Naive thymus-derived CD8-positive, alpha-beta T cell (primary cell): ENCODE measurements around the gene SRBD1. TPM values are rescaled to one million over a fixed set of nuclear protein-coding genes. Genes with fewer than 3 reads are reported as not detected.
A peak's percentile ranks its signal among the peaks of the same experiment; 100 is the strongest.

Experiments used
- ATAC-seq, 2 donors: fragments of 150-1000 bp; cut with Tn5 transposase in 1 of 2; sonication (Bioruptor Pico), chemical (Tn5 transposase) in 1 of 2; 1 replicate in 1 of 2; 2 replicates in 1 of 2; pipeline ENCODE4 v1.10.0; 2021; ENCODE audit warnings: mild to moderate bottlenecking in 2 of 2, moderate library complexity in 2 of 2
- POLR2A ChIA-PET: fragments of 350-600 bp; sonication (Branson Sonifier 250); formaldehyde crosslinking; loops from one replicate; lab custom pipeline; 2021; ENCODE audit warnings: antibody characterized with exemption; lab: Charles Lee
- DNase-seq, 10 donors: peaks; one replicate each; pipeline versions ENCODE4 v3.0.0 to v3.0.0-alpha.2; 2020 to 2022
- H3K27ac Mint-ChIP-seq, 10 donors: one replicate each; pipeline ENCODE4 v1.8.0; 2020 to 2022; ENCODE audit warnings: mild to moderate bottlenecking in 10 of 10, mixed read lengths in 10 of 10, moderate library complexity in 4 of 10, inconsistent platforms in 1 of 10
- H3K27me3 Mint-ChIP-seq, 5 donors: one replicate each; pipeline ENCODE4 v1.8.0; 2021 to 2022; ENCODE audit warnings: mixed read lengths in 5 of 5
- H3K36me3 Mint-ChIP-seq, 3 donors: one replicate each; pipeline ENCODE4 v1.8.0; 2020 to 2022; ENCODE audit warnings: mixed read lengths in 3 of 3, mild to moderate bottlenecking in 2 of 3, inconsistent platforms in 1 of 3
- H3K4me1 Mint-ChIP-seq, 4 donors: one replicate each; pipeline ENCODE4 v1.8.0; 2021 to 2022; ENCODE audit warnings: mixed read lengths in 4 of 4
- H3K4me3 Mint-ChIP-seq, 10 donors: one replicate each; pipeline ENCODE4 v1.8.0; 2020 to 2022; ENCODE audit warnings: mild to moderate bottlenecking in 10 of 10, mixed read lengths in 10 of 10, moderate library complexity in 6 of 10, inconsistent platforms in 1 of 10
- H3K9me3 Mint-ChIP-seq, 9 donors: one replicate each; pipeline ENCODE4 v1.8.0; 2020 to 2022; ENCODE audit warnings: mixed read lengths in 9 of 9, mild to moderate bottlenecking in 3 of 9, inconsistent platforms in 1 of 9, moderate library complexity in 1 of 9
- polyA plus RNA-seq, 3 donors: library from polyadenylated mRNA; unstranded; fragments of 300-500 nt; fragmentation: Illumina TruSeq; gene quantifications; one replicate each; pipeline ENCODE4 v1.2.3, GENCODE V29; 2021
- total RNA-seq, 8 experiments: library from RNA in 2 of 8; stranded (reverse) in 2 of 8; gene quantifications; one replicate each; pipeline ENCODE4 v1.2.3 and lab custom pipeline; 2021 to 2026

SRBD1 gene
- total and polyA plus RNA-seq, 5 experiments from 2014 or later = 13.2 to 26.3 (median 14.5) TPM

- POLR2A ChIA-PET = no interaction called here
- DNase-seq (no peak), ATAC-seq (no peak)
- no peaks in the 10 kb centered on the region for H3K9me3 Mint-ChIP-seq
- H3K27ac Mint-ChIP-seq = no peak overlapping the region
- no peaks in the 10 kb centered on the region for H3K4me1 Mint-ChIP-seq
- H3K4me3 Mint-ChIP-seq = no peak overlapping the region
- no peaks in the 10 kb centered on the region for H3K27me3 Mint-ChIP-seq
- peaks cover 20 to 72% (median 60%) of the 10 kb centered on the region in 3 donors for H3K36me3 Mint-ChIP-seq
Measured at GRCh38 chr2:45390861-45391260, 220.2 kb downstream of the SRBD1 start.

GRCh38 chr2:45390441-45390840, 220.6 kb downstream of the SRBD1 start:
- POLR2A ChIA-PET = no interaction called here
- DNase-seq (no peak), ATAC-seq (no peak)
- H3K4me3 Mint-ChIP-seq = no peak overlapping the region
- H3K4me1 Mint-ChIP-seq = no peaks in the 10 kb centered on the region
- no peaks in the 10 kb centered on the region for H3K27me3 Mint-ChIP-seq
- H3K36me3 Mint-ChIP-seq = peaks cover 20 to 71% (median 58%) of the 10 kb centered on the region in 3 donors
- H3K27ac Mint-ChIP-seq = no peak overlapping the region
- no peaks in the 10 kb centered on the region for H3K9me3 Mint-ChIP-seq

DNA sequence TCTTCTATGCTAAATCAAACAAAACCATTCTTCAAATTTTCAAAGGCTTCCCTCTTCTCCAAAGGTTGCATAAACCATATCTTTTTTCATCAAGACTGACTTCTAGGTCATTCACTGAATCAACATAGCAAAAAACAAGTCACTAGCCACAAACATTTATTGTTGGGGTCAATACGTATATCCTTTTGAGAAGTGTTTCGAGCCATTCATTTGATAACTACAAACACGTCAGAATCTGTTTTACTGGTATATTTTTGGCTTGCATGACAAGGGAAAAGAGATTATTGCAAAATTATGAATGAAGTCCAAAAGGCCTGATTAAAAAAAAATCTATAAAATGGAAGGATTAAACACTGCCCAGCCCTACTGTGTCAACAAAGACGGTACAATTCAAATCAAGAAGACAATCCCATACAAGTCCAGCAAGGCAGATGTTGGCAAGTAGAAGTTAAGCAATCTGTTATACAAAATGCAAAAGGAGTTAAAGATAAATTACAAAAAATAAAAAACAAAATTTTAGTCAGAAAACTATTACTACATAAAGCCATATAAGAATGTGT, 222.4 kb downstream of the SRBD1 start:
- POLR2A ChIA-PET = no interaction called here
- Mint-ChIP-seq H3K4me3 (no peak overlapping the region), H3K27me3 (no peaks in the 10 kb centered on the region), H3K4me1 (no peaks in the 10 kb centered on the region), H3K9me3 (no peaks in the 10 kb centered on the region), H3K36me3 (peaks cover 13 to 61% (median 57%) of the 10 kb centered on the region in 3 donors), H3K27ac (no peak overlapping the region)
- DNase-seq = no peak
- no peak for ATAC-seq

DNA sequence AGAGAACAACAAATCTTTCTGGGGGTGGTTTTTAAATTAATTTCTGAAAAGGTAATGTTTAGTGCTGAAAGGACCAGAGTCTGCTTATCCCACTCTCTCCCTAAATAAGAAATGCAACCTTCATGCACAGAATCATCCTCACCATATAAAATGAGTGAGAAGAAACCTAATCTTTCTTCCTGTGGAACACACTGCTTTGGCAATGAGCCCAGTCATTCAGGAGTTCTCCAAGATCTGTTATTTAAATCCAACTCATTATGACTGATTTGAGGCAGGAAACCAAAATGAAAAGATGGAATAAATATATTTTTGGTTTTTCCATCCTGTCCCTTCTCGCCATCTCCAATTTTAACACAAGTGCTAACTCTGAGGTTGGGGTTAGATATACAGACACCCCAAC, 228.3 kb downstream of the SRBD1 start:
- H3K27me3 Mint-ChIP-seq = no peaks in the 10 kb centered on the region
- peak overlapping the region in 1 of 10 donors; percentile 34 for H3K27ac Mint-ChIP-seq
- POLR2A ChIA-PET = no interaction called here
- H3K4me1 Mint-ChIP-seq = no peaks in the 10 kb centered on the region
- no peak overlapping the region for H3K4me3 Mint-ChIP-seq
- peaks cover 0 to 9% (median 5%) of the 10 kb centered on the region in 3 donors for H3K36me3 Mint-ChIP-seq
- no peaks in the 10 kb centered on the region for H3K9me3 Mint-ChIP-seq
- no peak for ATAC-seq
- no peak for DNase-seq

GRCh38 chr2:45380131-45380836, 230.8 kb downstream of the SRBD1 start:
- peaks cover 0 to 5% (median 5%) of the 10 kb centered on the region in 3 donors for H3K36me3 Mint-ChIP-seq
- DNase-seq (no peak), ATAC-seq (no peak)
- H3K27ac Mint-ChIP-seq = peak overlapping the region in 1 of 10 donors; percentile 39
- no peaks in the 10 kb centered on the region for H3K27me3 Mint-ChIP-seq
- POLR2A ChIA-PET = no interaction called here
- H3K4me3 Mint-ChIP-seq = no peak overlapping the region
- peaks cover 0 to 3% (median 0%) of the 10 kb centered on the region in 9 donors for H3K9me3 Mint-ChIP-seq
- no peaks in the 10 kb centered on the region for H3K4me1 Mint-ChIP-seq

- no peak for ATAC-seq
Measured at GRCh38 chr2:45379399-45380087, 231.5 kb downstream of the SRBD1 start.

DNA sequence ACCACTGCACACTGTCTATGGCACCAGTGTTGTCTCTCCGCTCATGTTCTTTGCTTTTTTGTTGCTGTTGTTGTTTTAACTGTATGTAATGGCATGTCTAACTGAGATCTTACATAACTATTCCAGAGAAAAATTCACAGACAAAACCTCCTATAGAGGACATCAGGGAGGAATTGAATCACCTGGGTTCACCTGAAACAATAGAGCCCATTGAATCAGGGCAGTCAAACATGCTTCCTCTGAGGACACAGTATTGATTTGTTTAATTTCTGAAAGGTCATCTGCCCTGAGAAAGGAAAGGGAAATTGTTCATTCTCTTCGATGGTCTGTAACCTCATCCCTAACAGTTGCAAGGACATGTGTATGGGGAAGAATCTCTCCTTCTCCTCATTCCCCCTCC, 237.5 kb downstream of the SRBD1 start:
- DNase-seq = no peak
- POLR2A ChIA-PET = no interaction called here
- H3K4me3 Mint-ChIP-seq = no peak overlapping the region
- peaks cover 0 to 13% (median 8%) of the 10 kb centered on the region in 3 donors for H3K36me3 Mint-ChIP-seq
- no peak overlapping the region for H3K27ac Mint-ChIP-seq
- ATAC-seq = no peak
- H3K9me3 Mint-ChIP-seq = peaks cover 0 to 10% (median 0%) of the 10 kb centered on the region in 9 donors
- H3K4me1 Mint-ChIP-seq = no peaks in the 10 kb centered on the region
- H3K27me3 Mint-ChIP-seq = peaks cover 0 to 1% (median 0%) of the 10 kb centered on the region in 5 donors

More at GRCh38 chr2:45379399-45380087, 231.5 kb downstream of the SRBD1 start:
- Mint-ChIP-seq H3K27ac (peak overlapping the region in 1 of 10 donors; percentile 39), H3K4me3 (no peak overlapping the region), H3K36me3 (peaks cover 0 to 9% (median 8%) of the 10 kb centered on the region in 3 donors), H3K4me1 (no peaks in the 10 kb centered on the region), H3K27me3 (no peaks in the 10 kb centered on the region), H3K9me3 (peaks cover 0 to 10% (median 0%) of the 10 kb centered on the region in 9 donors)
- POLR2A ChIA-PET = no interaction called here
- DNase-seq = no peak

- Mint-ChIP-seq H3K36me3 (peaks cover 0 to 8% (median 3%) of the 10 kb centered on the region in 3 donors), H3K9me3 (peaks cover 0 to 8% (median 0%) of the 10 kb centered on the region in 9 donors), H3K27ac (no peak overlapping the region), H3K27me3 (peaks cover 0 to 1% (median 0%) of the 10 kb centered on the region in 5 donors), H3K4me3 (no peak overlapping the region), H3K4me1 (no peaks in the 10 kb centered on the region)
- ATAC-seq (no peak), DNase-seq (no peak)
- POLR2A ChIA-PET = no interaction called here
Measured at GRCh38 chr2:45370369-45370768, 240.7 kb downstream of the SRBD1 start.

- no peak for ATAC-seq
Measured at GRCh38 chr2:45368792-45369191, 242.3 kb downstream of the SRBD1 start.

DNA sequence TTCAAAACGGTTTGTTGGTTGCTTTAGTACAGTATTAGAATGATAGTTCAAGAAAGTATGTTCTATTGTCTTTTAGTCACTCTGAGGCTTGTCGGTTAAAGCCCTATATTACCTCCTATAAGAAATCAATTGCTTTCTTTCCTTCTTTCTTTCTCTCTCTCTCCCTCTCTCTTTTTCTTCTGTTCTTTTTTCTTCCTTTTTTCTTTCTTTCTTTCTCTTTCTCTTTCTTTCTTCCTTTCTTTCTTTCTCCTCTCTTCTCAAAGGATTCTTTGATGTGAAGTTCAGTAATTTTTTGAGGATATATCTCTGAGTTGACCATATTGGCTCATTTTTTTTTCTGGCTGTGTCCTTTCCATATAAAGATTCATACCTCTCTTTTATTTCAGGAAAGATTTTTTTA, 249.4 kb downstream of the SRBD1 start:
- Mint-ChIP-seq H3K36me3 (no peaks in the 10 kb centered on the region), H3K4me1 (no peaks in the 10 kb centered on the region), H3K27ac (peak overlapping the region in 1 of 10 donors; percentile 45), H3K27me3 (peaks cover 0 to 5% (median 0%) of the 10 kb centered on the region in 5 donors), H3K9me3 (no peaks in the 10 kb centered on the region), H3K4me3 (no peak overlapping the region)
- no peak for ATAC-seq
- POLR2A ChIA-PET = no interaction called here
- DNase-seq = no peak

More at GRCh38 chr2:45368792-45369191, 242.3 kb downstream of the SRBD1 start:
- POLR2A ChIA-PET = no interaction called here
- no peaks in the 10 kb centered on the region for H3K9me3 Mint-ChIP-seq
- no peak overlapping the region for H3K4me3 Mint-ChIP-seq
- H3K36me3 Mint-ChIP-seq = peaks cover 0 to 4% (median 0%) of the 10 kb centered on the region in 3 donors
- DNase-seq = no peak
- no peak overlapping the region for H3K27ac Mint-ChIP-seq
- no peaks in the 10 kb centered on the region for H3K4me1 Mint-ChIP-seq
- H3K27me3 Mint-ChIP-seq = peaks cover 0 to 3% (median 0%) of the 10 kb centered on the region in 5 donors

DNA sequence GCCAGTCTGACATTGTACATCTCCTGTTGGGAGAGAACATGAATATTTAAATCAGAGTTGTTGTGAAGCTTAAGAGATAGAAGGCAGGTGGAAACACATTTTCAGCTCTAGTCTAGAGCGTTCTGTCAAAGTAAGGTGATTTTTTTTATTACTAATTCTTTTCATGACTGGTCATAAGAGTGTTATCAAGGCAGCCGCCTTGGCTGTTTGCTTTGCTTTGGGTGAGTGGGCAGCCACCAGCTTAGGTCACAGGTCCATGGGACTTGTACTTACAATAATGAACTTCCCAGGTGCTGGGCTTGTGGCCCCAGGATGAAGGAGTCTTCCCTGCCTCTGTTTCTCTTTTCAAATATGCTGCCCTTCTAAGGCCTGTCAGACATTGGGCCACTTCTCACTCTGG, 256.3 kb downstream of the SRBD1 start:
- peaks cover 0 to 2% (median 0%) of the 10 kb centered on the region in 5 donors for H3K27me3 Mint-ChIP-seq
- DNase-seq (no peak), ATAC-seq (no peak)
- H3K27ac Mint-ChIP-seq = no peak overlapping the region
- no peaks in the 10 kb centered on the region for H3K9me3 Mint-ChIP-seq
- no peaks in the 10 kb centered on the region for H3K36me3 Mint-ChIP-seq
- no peak overlapping the region for H3K4me3 Mint-ChIP-seq
- POLR2A ChIA-PET = no interaction called here
- H3K4me1 Mint-ChIP-seq = no peaks in the 10 kb centered on the region

DNA sequence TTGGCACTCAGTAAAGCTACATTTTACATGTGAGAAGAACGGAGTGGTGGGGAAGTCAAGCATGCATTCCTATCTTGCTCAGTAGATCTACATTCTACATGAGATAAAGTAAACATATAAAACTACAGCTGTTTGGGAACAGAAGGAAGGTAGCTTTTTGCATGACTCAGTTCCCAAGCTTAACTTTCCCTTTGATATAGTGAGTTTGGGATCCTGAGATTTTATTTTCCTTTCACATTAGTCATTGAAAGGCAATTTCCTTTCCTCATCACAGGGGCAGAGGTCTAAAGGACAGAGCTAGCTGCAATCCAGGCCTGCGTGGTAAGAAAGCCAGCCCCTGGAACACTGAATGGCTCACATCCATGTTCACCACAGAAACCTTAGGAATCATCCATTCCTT, 257.2 kb downstream of the SRBD1 start:
- no peak for DNase-seq
- peaks cover 0 to 2% (median 0%) of the 10 kb centered on the region in 5 donors for H3K27me3 Mint-ChIP-seq
- no peaks in the 10 kb centered on the region for H3K36me3 Mint-ChIP-seq
- POLR2A ChIA-PET = no interaction called here
- no peak overlapping the region for H3K27ac Mint-ChIP-seq
- H3K4me3 Mint-ChIP-seq = no peak overlapping the region
- ATAC-seq = no peak
- H3K4me1 Mint-ChIP-seq = no peaks in the 10 kb centered on the region
- peaks cover 0 to 2% (median 0%) of the 10 kb centered on the region in 9 donors for H3K9me3 Mint-ChIP-seq

DNA sequence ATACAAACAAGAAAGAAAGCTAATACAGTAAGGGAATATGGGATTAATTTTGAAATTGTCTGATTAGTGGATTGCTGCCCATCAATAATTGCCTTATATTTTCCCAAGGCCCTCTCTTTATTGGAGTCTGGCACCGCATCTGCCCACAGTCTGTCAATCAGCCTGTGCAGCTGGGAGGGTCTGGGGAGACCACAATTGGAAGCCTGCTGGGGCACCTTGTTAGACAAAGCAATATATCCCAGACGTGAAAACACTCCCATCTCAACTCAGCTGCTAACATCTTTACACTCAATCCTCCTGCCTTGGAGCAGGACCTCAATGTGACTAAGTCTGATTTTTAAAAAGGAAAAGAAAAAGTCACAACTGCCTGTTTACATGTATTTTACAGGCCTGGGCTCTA, 258.6 kb downstream of the SRBD1 start:
- POLR2A ChIA-PET = no interaction called here
- Mint-ChIP-seq H3K4me3 (no peak overlapping the region), H3K27ac (no peak overlapping the region), H3K36me3 (peaks cover 0 to under 1% (median 0%) of the 10 kb centered on the region in 3 donors), H3K27me3 (peaks cover 0 to 5% (median 0%) of the 10 kb centered on the region in 5 donors), H3K4me1 (no peaks in the 10 kb centered on the region), H3K9me3 (peaks cover 0 to 3% (median 0%) of the 10 kb centered on the region in 9 donors)
- no peak for DNase-seq
- no peak for ATAC-seq
